ENCODE results near the gene SMAD1.

Gene SMAD1

GRCh38 chr4:145545031-145545430, 63.4 kb downstream of the SMAD1 start:
- no peak for DNase-seq (ENCODE audit: low read depth in 2 of 2)
- TF ChIP-seq CTCF (IDR thresholded peaks at IDR 0.05; ENCODE audit: low read depth, low read length), result no peak
- no peak overlapping the region for H3K4me3 ChIP-seq (replicated peaks in 1 of 2; ENCODE audit: low read depth in 2 of 2, low read length in 2 of 2)

GRCh38 chr4:145545538-145546174, 64.0 kb downstream of the SMAD1 start:
- no peak overlapping the region for H3K4me3 ChIP-seq (replicated peaks in 1 of 2; ENCODE audit: low read depth in 2 of 2, low read length in 2 of 2)
- TF ChIP-seq CTCF (IDR thresholded peaks at IDR 0.05; ENCODE audit: low read depth, low read length), result no peak
- peak; percentile 93 to 97 for DNase-seq (ENCODE audit: low read depth in 2 of 2)

GRCh38 chr4:145546175-145546915, 64.7 kb downstream of the SMAD1 start:
- TF ChIP-seq CTCF (IDR thresholded peaks at IDR 0.05; ENCODE audit: low read depth, low read length), result no peak
- H3K4me3 ChIP-seq (replicated peaks in 1 of 2; ENCODE audit: low read depth in 2 of 2, low read length in 2 of 2), result peak overlapping the region in 1 of 2 donors; percentile 0
- peak in 1 of 2 donors; percentile 65 for DNase-seq (ENCODE audit: low read depth in 2 of 2)

GRCh38 chr4:145551660-145552059, 70.0 kb downstream of the SMAD1 start:
- no peak for DNase-seq (ENCODE audit: low read depth in 2 of 2)
- TF ChIP-seq CTCF (IDR thresholded peaks at IDR 0.05; ENCODE audit: low read depth, low read length), result no peak
- no peak overlapping the region for H3K4me3 ChIP-seq (replicated peaks in 1 of 2; ENCODE audit: low read depth in 2 of 2, low read length in 2 of 2)

- no peak for TF ChIP-seq CTCF (IDR thresholded peaks at IDR 0.05; ENCODE audit: low read depth, low read length)
- no peak for DNase-seq (ENCODE audit: low read depth in 2 of 2)
- no peak overlapping the region for H3K4me3 ChIP-seq (replicated peaks in 1 of 2; ENCODE audit: low read depth in 2 of 2, low read length in 2 of 2)
These were observed 70.6 kb downstream of the SMAD1 start for GRCh38 chr4:145552181-145552822.

DNA sequence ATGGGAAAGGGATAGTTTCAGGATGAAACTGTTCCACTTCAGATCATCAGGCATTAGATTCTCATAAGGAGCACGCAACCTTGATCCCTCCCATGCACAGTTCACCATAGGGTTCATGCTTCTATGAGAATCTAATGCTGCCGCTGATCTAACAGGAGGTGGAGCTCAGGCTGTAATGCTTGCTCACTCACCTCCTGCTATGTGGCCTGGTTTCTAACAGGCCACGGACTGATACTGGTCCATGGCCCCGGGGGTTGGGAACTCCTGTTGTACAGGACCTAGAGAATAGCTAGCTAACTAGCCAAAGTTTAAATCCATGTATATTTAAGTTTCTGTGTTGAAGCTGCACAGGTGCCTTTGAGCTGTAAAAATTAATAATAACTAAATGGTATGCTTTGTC, 71.7 kb downstream of the SMAD1 start:
- H3K4me3 ChIP-seq (replicated peaks in 1 of 2; ENCODE audit: low read depth in 2 of 2, low read length in 2 of 2), result no peak overlapping the region
- DNase-seq (ENCODE audit: low read depth in 2 of 2), result no peak
- TF ChIP-seq CTCF (IDR thresholded peaks at IDR 0.05; ENCODE audit: low read depth, low read length), result no peak
